ENCODE results near the gene DOK3.

DNA sequence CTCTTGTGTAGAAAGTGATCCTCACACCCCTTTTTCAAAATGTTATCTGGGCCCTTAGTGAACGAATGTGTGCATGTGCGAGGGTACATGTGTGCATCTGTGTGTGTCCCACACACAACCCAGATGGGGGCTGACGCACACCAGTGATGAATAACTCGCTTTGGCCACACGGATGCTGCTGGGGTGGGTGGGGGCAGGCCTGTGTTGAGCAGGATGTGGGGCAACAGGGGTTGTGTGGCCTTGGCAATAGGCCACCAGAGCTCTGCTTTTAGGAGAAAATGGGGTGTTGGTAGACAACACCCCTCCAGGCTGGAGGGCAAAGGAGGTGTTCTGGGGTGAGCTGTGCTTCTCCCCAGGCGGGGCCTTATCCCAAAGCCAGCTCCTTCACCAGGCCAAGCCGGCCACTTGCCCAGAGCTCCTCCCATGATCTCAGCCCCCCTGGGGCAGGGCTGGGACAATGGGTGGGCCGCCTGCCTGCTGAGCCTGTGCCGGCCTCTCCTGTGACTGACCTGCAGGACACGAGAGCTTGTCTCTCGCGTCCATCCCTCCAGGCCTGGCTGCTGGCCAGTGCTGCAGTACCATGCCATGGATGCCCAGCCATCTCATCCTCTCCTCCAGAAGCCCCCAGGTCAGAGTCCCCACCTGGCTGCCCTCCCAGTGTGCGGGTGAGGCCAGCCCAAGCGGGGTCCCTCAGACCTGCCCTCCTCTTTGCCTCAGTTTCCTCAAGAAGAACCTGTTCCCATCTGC is 37.8 kb downstream of the DOK3 start:
- TF ChIP-seq BMI1 (IDR thresholded peaks at IDR 0.05; ENCODE audit: borderline replicate concordance) (no peak), EZH2 (IDR thresholded peaks at IDR 0.05; ENCODE audit: borderline replicate concordance, control insufficient read depth, low read depth, low read length) (no peak), MYC (IDR thresholded peaks at IDR 0.05; ENCODE audit: insufficient read depth, insufficient read length, insufficient replicate concordance, low read length, severe bottlenecking) (no peak), NR2F1 (conservative IDR thresholded peaks at IDR 0.05) (no peak), ESRRA (IDR thresholded peaks at IDR 0.05; ENCODE audit: low read length) (no peak), ZBTB33 (IDR thresholded peaks at IDR 0.05) (no peak), SP1 (IDR thresholded peaks at IDR 0.05; ENCODE audit: low read depth, low read length) (no peak), POLR2A (IDR thresholded peaks at IDR 0.05; ENCODE audit: low read depth, low read length) (no peak), MEF2B (IDR thresholded peaks at IDR 0.05; ENCODE audit: partially characterized antibody, poor library complexity, severe bottlenecking) (no peak)
- TF ChIP-seq, protein P1, sequence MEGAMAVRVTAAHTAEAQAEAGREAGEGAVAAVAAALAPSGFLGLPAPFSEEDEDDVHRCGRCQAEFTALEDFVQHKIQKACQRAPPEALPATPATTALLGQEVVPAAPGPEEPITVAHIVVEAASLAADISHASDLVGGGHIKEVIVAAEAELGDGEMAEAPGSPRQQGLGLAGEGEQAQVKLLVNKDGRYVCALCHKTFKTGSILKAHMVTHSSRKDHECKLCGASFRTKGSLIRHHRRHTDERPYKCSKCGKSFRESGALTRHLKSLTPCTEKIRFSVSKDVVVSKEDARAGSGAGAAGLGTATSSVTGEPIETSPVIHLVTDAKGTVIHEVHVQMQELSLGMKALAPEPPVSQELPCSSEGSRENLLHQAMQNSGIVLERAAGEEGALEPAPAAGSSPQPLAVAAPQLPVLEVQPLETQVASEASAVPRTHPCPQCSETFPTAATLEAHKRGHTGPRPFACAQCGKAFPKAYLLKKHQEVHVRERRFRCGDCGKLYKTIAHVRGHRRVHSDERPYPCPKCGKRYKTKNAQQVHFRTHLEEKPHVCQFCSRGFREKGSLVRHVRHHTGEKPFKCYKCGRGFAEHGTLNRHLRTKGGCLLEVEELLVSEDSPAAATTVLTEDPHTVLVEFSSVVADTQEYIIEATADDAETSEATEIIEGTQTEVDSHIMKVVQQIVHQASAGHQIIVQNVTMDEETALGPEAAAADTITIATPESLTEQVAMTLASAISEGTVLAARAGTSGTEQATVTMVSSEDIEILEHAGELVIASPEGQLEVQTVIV (IDR thresholded peaks at IDR 0.05; ENCODE audit: borderline replicate concordance, partially characterized antibody), result no peak
- TF ChIP-seq, protein P2, sequence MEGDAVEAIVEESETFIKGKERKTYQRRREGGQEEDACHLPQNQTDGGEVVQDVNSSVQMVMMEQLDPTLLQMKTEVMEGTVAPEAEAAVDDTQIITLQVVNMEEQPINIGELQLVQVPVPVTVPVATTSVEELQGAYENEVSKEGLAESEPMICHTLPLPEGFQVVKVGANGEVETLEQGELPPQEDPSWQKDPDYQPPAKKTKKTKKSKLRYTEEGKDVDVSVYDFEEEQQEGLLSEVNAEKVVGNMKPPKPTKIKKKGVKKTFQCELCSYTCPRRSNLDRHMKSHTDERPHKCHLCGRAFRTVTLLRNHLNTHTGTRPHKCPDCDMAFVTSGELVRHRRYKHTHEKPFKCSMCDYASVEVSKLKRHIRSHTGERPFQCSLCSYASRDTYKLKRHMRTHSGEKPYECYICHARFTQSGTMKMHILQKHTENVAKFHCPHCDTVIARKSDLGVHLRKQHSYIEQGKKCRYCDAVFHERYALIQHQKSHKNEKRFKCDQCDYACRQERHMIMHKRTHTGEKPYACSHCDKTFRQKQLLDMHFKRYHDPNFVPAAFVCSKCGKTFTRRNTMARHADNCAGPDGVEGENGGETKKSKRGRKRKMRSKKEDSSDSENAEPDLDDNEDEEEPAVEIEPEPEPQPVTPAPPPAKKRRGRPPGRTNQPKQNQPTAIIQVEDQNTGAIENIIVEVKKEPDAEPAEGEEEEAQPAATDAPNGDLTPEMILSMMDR (IDR thresholded peaks at IDR 0.05 in 2 of 3, conservative IDR thresholded peaks at IDR 0.05 in 1 of 3; ENCODE audit: control insufficient read depth in 2 of 3, extremely low read depth in 1 of 3, insufficient read depth in 1 of 3, low read depth in 3 of 3, low read length in 3 of 3), result no peak

Measured in GM12878 (cell line).